Fibroblast of lung (primary cell): ENCODE measurements around the gene WDR45B. TPM values are rescaled to one million over a fixed set of nuclear protein-coding genes. Genes with fewer than 3 reads are reported as not detected.
A peak's percentile ranks its signal among the peaks of the same experiment; 100 is the strongest.
"Not testable (repeated sequence)": the region's sequence is repeated elsewhere in the genome, so short reads cannot be mapped to it uniquely, and the experiment has no call there.

ENCODE experiments used
- DNase-seq, 2 donors: peaks; one replicate each; pipeline versions ENCODE4 v3.0.0 to v3.0.0-alpha.2; 2010; ENCODE audit warnings: low read depth in 2 of 2
- H2AFZ ChIP-seq: 2 replicates; pipeline ENCODE4 v1.5.1; 2012; ENCODE audit warnings: low read length, control low read depth, inconsistent platforms
- H3K27ac ChIP-seq: 2 replicates; pipeline ENCODE4 v1.5.1; 2011; ENCODE audit warnings: low read length, control low read depth; ENCODE audit not compliant: insufficient read depth
- H3K27me3 ChIP-seq: 2 replicates; pipeline ENCODE4 v1.5.1; 2011; ENCODE audit warnings: mild to moderate bottlenecking, low read length; ENCODE audit not compliant: control insufficient read depth, insufficient read depth
- H3K36me3 ChIP-seq: 2 replicates; pipeline ENCODE4 v1.5.1; 2011; ENCODE audit warnings: low read length; ENCODE audit not compliant: control insufficient read depth, insufficient read depth
- H3K4me1 ChIP-seq: 2 replicates; pipeline ENCODE4 v1.5.1; 2011; ENCODE audit warnings: low read length; ENCODE audit not compliant: control insufficient read depth, insufficient read depth; ENCODE audit errors: extremely low read depth
- H3K4me2 ChIP-seq: 2 replicates; pipeline ENCODE4 v1.5.1; 2011; ENCODE audit warnings: low read length, control low read depth; ENCODE audit not compliant: insufficient read depth; ENCODE audit errors: extremely low read depth
- H3K4me3 ChIP-seq, 4 experiments: fragments of 200-600 bp in 1 of 4; sonication (generic) in 1 of 4; replicated peaks in 1 of 4; 2 replicates each; pipeline ENCODE4 v1.5.1; 2011 to 2016; ENCODE audit warnings: low read length in 4 of 4, low read depth in 3 of 4, mild to moderate bottlenecking in 3 of 4, control low read depth in 2 of 4, inconsistent platforms in 1 of 4, mixed read lengths in 1 of 4; ENCODE audit not compliant: insufficient read depth in 1 of 4; ENCODE audit errors: control extremely low read depth in 1 of 4
- H3K79me2 ChIP-seq: 2 replicates; pipeline ENCODE4 v1.5.1; 2012; ENCODE audit warnings: mild to moderate bottlenecking, low read length, inconsistent platforms; ENCODE audit not compliant: control insufficient read depth, insufficient read depth
- H3K9ac ChIP-seq: 2 replicates; pipeline ENCODE4 v1.5.1; 2011; ENCODE audit warnings: mild to moderate bottlenecking, low read length, control low read depth; ENCODE audit not compliant: insufficient read depth
- H3K9me3 ChIP-seq: 2 replicates; pipeline ENCODE4 v1.5.1; 2012; ENCODE audit warnings: low read depth, low read length; ENCODE audit not compliant: control insufficient read depth, insufficient read depth
- H4K20me1 ChIP-seq: 2 replicates; pipeline ENCODE4 v1.5.1; 2011; ENCODE audit warnings: low read length; ENCODE audit not compliant: control insufficient read depth, insufficient read depth; ENCODE audit errors: extremely low read depth
- CTCF ChIP-seq, 2 donors: IDR thresholded peaks in 1 of 2; conservative IDR thresholded peaks in 1 of 2; 1 replicate in 1 of 2; 2 replicates in 1 of 2; pipeline ENCODE4 v1.5.1; 2011 to 2012; ENCODE audit warnings: low read length in 2 of 2, control low read depth in 1 of 2, inconsistent platforms in 1 of 2, low read depth in 1 of 2, mild to moderate bottlenecking in 1 of 2
- EZH2 ChIP-seq: IDR thresholded peaks from 2 replicates; pipeline ENCODE4 v1.5.1; 2012; ENCODE audit warnings: low read length, control low read depth, mild to moderate bottlenecking; ENCODE audit errors: missing control alignments
- polyA plus RNA-seq, 2 donors: library from polyadenylated mRNA; depleted of rRNA in 1 of 2; stranded (reverse) in 1 of 2; unstranded in 1 of 2; fragments of >200 nt; gene quantifications; 2 replicates each; pipeline ENCODE4 v1.2.1, GENCODE V29; 2011 to 2012; ENCODE audit warnings: missing spikeins in 1 of 2
- total RNA-seq: library from RNA; depleted of rRNA; stranded (reverse); fragments of >200 nt; gene quantifications from 2 replicates; pipeline ENCODE4 v1.2.1, GENCODE V29; 2014

Gene WDR45B
- total and polyA plus RNA-seq, 2 donors (not counting 1 experiment from before 2014, with no cell fraction given) = 66.2 to 95.2 TPM

- Histone ChIP-seq H3K4me2 (no peak overlapping the region), H3K27ac (no peak overlapping the region), H3K4me3 (no peak overlapping the region), H3K36me3 (peaks cover 20% of the 10 kb centered on the region), H3K9me3 (no peaks in the 10 kb centered on the region), H3K9ac (no peak overlapping the region), H3K27me3 (no peaks in the 10 kb centered on the region), H3K4me1 (no peaks in the 10 kb centered on the region), H3K79me2 (no peaks in the 10 kb centered on the region), H2AFZ (no peak overlapping the region), H4K20me1 (no peaks in the 10 kb centered on the region)
- no peak for DNase-seq
- TF ChIP-seq EZH2 = no peak
- no peak for TF ChIP-seq CTCF (conservative IDR thresholded peaks at IDR 0.05 in 1 of 2, IDR thresholded peaks at IDR 0.05 in 1 of 2; ENCODE audit: low read depth in 1 of 2, low read length in 2 of 2)
These were observed 65.5 kb downstream of the WDR45B start for GRCh38 chr17:82582709-82583108.

GRCh38 chr17:82582213-82582612 is 66.0 kb downstream of the WDR45B start:
- no peaks in the 10 kb centered on the region for H3K27me3 ChIP-seq
- no peak overlapping the region for H3K4me2 ChIP-seq
- H4K20me1 ChIP-seq = no peaks in the 10 kb centered on the region
- H3K27ac ChIP-seq = no peak overlapping the region
- peaks cover 17% of the 10 kb centered on the region for H3K36me3 ChIP-seq
- TF ChIP-seq CTCF (conservative IDR thresholded peaks at IDR 0.05 in 1 of 2, IDR thresholded peaks at IDR 0.05 in 1 of 2; ENCODE audit: low read depth in 1 of 2, low read length in 2 of 2) = no peak
- TF ChIP-seq EZH2 = no peak
- no peak overlapping the region for H2AFZ ChIP-seq
- no peak overlapping the region for H3K4me3 ChIP-seq
- no peak overlapping the region for H3K9ac ChIP-seq
- DNase-seq = peak in 1 of 2 donors; percentile 39
- H3K79me2 ChIP-seq = no peaks in the 10 kb centered on the region
- H3K4me1 ChIP-seq = no peaks in the 10 kb centered on the region
- H3K9me3 ChIP-seq = no peaks in the 10 kb centered on the region

GRCh38 chr17:82579969-82580368 is 68.3 kb downstream of the WDR45B start:
- not testable (repeated sequence) for H3K9ac ChIP-seq, H2AFZ ChIP-seq, H3K4me3 ChIP-seq, H3K9me3 ChIP-seq, DNase-seq, H3K27me3 ChIP-seq, H3K4me1 ChIP-seq, H3K79me2 ChIP-seq, H3K27ac ChIP-seq, H4K20me1 ChIP-seq, H3K4me2 ChIP-seq
- H3K36me3 ChIP-seq = peaks cover 15% of the 10 kb centered on the region
